GM12892 (cell line): ENCODE results near the gene ARL4D. TPM values are rescaled to one million over a fixed set of nuclear protein-coding genes. Genes with fewer than 3 reads are reported as not detected.

Experiments
- DNase-seq: peaks from one replicate; pipeline ENCODE4 v3.0.0; 2011; ENCODE audit not compliant: insufficient read length
- FAIRE-seq: peaks from 2 replicates; lab custom pipeline; 2011; peaks lifted over from hg19 to GRCh38; lab: Jason Lieb, UNC
- POLR2A ChIP-seq: IDR thresholded peaks from 2 replicates; pipeline ENCODE4 v1.6.1; 2011; ENCODE audit warnings: low read depth, low read length, control low read depth
- POLR2AphosphoS5 ChIP-seq: IDR thresholded peaks from 2 replicates; pipeline ENCODE4 v1.6.1; 2011; ENCODE audit warnings: low read depth, low read length, control low read depth
- TAF1 ChIP-seq: IDR thresholded peaks from 2 replicates; pipeline ENCODE4 v1.6.1; 2011; ENCODE audit warnings: low read depth, mild to moderate bottlenecking, control low read depth, low read length, borderline replicate concordance
- polyA plus RNA-seq: library from polyadenylated mRNA; unstranded; fragments of >200 nt; gene quantifications from one replicate; pipeline ENCODE4 v1.2.1, GENCODE V29; 2012; ENCODE audit warnings: missing spikeins, inconsistent platforms; ENCODE audit not compliant: missing spikeins

ARL4D gene, protein sequence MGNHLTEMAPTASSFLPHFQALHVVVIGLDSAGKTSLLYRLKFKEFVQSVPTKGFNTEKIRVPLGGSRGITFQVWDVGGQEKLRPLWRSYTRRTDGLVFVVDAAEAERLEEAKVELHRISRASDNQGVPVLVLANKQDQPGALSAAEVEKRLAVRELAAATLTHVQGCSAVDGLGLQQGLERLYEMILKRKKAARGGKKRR
- polyA plus RNA-seq = 2.2 TPM

DNA sequence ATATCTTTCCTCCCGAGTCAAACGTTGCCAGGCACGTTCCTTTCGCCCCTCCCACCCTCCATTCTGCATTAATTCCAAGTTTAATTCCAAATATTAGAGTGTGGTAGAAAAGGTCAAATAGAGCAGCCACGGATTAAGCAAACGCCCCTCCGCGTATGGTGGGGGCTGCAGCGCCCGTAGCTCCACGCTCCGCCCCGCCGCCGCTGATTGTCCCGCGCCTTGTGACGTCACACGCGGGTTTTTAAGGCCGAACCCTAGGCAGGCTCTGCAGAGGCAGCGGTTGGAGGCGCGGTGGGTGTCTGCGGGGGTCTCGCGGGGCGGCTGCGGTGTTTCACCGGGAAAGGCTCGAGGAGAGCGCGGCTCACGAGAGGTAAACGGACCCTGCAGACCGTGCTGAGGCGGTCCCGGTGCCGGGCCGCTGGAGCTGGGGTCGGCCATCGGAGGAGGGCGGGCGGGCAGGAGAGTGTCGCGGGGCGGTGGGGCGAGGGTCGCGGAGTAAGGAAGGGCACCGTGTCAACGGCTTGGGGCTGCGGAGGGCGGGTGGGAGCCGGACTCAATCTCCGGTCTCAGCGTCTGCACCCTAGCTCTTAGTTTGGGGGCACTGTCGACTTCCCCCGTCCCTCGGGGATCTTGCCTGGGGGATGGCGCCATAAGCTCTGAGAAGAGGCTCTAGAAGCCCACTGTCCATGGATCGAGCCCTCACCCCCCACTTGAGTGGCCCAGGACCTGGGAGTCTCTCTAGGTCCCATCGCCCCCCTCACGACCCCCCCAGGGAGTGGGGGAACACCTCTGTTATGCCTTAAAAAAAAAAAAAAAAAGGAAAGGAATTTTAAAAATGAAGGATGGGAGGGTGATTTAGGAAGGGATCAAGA lies at the start of gene ARL4D:
ARL4D (plus strand) TSS at position 270 of the 872 bp plus-strand sequence. CDS start 740 bp downstream, outside the sequence.
- FAIRE-seq (peak; percentile 73), DNase-seq (peak; percentile 65)
- TF ChIP-seq POLR2A (peak; percentile 61; the same call in 1 of the 2 replicates), POLR2AphosphoS5 (0 out of 2 replicates have a peak, but pooled peaks have one; percentile 20), TAF1 (no peak)

DNA sequence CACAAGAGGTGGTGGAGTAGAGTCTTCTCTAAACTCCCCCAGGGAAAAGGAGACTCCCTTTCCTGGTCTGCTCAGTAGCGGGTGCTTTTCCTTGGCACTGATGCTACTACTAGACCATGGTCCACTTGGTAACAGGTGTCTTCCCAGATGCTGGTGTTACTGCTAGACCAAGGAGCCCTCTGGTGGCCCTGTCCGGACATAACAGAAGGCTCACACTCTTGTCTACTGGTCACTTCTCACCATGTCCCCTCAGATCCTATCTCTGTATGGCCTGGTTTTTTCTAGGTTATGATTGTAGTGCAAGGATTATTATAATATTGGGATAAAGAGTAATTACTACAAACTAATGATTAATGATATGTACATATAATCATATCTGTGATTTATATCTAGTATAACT lies 49.7 kb upstream of the ARL4D start:
- DNase-seq (no peak), FAIRE-seq (no peak)
- no peak for TF ChIP-seq POLR2A
- TF ChIP-seq POLR2AphosphoS5 = no peak
- TF ChIP-seq TAF1 = no peak

DNA sequence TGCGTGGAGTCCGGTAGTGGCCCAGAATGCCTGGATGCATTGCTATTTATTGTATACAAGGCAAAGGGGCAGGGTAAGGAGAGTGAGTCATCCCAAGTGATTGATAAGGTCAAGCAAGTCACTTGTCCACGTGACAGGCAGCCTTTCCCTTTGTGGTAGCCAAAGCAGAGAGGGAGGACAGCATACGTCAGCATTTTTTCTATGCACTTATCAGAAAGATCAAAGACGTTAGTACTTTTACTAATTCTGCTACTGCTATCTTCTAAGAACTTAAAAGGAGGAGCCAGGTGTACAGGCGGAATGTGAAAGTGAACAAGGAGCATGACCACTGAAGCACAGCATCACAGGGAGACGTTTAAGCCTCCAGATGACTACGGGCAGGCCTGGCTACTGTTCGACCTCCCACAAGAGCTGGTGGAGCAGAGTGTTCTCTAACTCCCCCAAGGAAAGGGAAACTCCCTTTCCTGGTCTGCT lies 47.9 kb upstream of the ARL4D start:
- DNase-seq (no peak), FAIRE-seq (no peak)
- TF ChIP-seq TAF1 = no peak
- TF ChIP-seq POLR2AphosphoS5 = no peak
- TF ChIP-seq POLR2A = no peak

DNA sequence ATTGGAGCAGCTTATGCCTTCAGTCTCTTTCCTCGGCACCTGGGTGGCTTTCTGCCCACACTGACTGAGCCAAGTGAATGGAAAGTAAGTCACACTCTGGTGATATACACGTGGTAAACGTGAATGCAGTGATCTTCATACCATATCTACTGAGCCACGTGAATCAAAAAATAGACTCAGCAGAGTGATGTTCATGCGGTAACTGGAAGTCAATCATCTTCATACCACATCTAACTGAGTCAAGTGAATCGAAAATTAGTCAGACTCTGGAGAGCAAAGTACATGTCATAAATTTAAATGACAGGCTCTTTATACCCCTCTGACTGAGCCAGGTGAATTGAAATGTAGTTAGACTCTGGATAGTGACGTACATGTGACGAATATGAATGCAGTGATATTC lies 47.1 kb upstream of the ARL4D start:
- FAIRE-seq (no peak), DNase-seq (no peak)
- no peak for TF ChIP-seq TAF1
- no peak for TF ChIP-seq POLR2A
- TF ChIP-seq POLR2AphosphoS5 = no peak

DNA sequence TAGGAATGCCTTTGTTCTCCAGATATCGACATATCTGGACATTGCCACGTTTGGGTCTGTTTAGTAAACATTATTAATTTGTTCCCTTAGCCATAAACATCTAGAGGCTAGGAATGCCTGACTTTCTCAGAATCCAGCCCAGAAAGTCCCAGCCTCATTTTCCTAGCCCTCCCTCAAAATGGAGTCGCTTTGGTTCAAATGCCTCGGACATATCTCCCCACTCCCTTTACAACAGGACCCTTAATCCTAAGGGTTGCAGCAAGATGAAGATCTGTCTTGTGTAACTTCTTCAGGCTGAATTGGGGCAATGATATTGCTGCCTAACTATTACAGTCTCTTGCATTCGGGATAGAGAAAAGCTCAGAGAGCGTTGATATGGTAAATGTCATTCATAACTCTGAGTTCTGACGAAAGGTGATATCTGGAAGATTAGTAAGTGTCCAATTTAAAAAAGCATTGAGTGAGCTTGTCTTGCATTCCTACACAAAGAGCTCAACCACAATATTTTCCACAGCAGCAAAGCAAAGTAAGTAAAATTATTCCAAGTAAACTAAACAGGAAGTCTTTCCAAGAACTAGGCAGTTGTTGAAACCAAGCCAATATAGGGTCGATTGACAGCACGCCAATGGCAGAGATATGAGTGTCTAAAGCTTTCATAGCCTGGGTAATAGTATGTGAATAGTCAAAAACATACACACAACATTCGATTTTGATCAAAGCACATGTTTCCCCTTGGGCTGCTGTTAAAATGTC lies 46.0 kb upstream of the ARL4D start:
- FAIRE-seq (no peak), DNase-seq (no peak)
- TF ChIP-seq POLR2A (no peak), POLR2AphosphoS5 (no peak), TAF1 (no peak)

DNA sequence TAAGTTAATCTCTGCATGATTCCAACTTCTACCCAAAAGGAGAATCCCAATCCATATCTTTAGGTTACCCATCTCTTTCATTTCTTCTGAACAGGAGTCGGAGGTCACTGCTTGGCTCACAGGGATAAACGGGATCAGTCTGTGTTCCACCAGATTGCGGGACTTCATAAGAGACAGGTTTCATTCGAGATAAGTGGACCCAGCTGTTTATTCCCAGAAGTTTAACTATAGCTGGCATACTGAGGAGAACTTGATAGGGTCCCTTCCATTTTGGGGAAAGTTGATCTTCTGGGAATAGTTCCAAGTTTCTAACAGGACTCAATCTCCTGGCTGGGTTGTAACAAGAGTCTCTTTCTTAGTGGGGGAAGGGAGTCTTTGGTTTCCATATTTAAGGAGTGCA lies 45.4 kb upstream of the ARL4D start:
- no peak for FAIRE-seq
- no peak for TF ChIP-seq TAF1
- no peak for TF ChIP-seq POLR2AphosphoS5
- TF ChIP-seq POLR2A = no peak

DNA sequence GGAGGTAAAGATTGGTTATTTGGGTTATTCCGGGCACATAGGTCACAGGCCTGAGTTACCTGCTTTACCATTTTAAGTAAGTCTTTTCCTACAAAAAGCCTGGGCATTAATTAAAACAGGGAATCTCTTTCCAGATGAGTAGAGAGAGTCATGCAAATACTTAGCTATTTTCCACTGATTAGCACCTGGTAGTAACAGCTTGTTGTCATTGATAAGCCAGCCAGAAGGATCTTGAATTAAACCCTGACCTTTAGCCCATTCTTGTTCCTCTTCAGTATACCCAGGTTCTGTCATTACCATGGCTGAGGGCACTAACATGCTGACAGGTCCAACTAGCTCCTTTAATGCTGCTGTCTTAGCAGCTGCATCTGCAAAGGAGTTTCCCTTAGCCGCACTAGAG lies 44.4 kb upstream of the ARL4D start:
- DNase-seq = no peak
- no peak for FAIRE-seq
- no peak for TF ChIP-seq POLR2A
- TF ChIP-seq POLR2AphosphoS5 = no peak
- TF ChIP-seq TAF1 = no peak

More for the DNA sequence above, 45.4 kb upstream of the ARL4D start:
- no peak for DNase-seq

DNA sequence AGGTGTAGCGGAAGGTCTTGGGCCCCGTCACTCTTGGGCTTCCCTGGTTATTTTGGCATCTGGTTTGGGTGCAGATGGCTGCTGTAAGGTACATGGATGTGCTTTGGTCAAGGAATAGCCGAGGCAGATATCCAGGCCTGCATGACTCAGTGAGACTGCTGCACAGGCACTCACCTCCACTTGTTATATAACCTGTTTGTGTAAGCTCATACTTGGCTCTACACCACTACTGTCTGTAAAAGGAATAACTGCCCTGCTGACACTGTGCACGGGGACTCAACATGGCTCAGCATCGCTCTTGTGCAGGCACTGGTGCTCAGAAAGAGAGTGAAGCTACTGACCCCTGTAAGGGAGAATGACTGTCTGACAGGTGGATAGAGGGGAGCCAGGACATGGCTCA lies 42.3 kb upstream of the ARL4D start:
- no peak for DNase-seq
- no peak for FAIRE-seq
- TF ChIP-seq TAF1 (no peak), POLR2A (no peak), POLR2AphosphoS5 (no peak)

DNA sequence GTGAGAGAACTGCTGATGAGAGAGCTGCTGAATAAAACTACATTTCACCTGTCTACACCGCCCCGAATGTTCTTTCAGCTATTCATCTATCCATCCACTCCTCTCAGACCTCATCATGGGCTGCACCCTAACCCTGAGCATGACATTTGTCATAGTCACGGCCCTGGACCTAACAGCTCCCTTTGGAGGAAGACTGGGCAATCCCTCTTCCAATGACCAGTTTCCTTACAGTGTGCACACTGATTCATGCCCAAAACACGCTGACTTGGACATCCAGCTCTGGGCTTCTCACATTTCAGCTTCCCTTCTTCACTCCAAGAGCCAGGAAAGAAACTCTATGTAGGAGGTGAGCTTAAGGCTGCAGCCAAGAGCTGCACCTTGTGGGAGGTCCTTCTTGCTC lies 41.8 kb upstream of the ARL4D start:
- TF ChIP-seq TAF1 = no peak
- no peak for TF ChIP-seq POLR2AphosphoS5
- TF ChIP-seq POLR2A = no peak
- FAIRE-seq = no peak
- no peak for DNase-seq

DNA sequence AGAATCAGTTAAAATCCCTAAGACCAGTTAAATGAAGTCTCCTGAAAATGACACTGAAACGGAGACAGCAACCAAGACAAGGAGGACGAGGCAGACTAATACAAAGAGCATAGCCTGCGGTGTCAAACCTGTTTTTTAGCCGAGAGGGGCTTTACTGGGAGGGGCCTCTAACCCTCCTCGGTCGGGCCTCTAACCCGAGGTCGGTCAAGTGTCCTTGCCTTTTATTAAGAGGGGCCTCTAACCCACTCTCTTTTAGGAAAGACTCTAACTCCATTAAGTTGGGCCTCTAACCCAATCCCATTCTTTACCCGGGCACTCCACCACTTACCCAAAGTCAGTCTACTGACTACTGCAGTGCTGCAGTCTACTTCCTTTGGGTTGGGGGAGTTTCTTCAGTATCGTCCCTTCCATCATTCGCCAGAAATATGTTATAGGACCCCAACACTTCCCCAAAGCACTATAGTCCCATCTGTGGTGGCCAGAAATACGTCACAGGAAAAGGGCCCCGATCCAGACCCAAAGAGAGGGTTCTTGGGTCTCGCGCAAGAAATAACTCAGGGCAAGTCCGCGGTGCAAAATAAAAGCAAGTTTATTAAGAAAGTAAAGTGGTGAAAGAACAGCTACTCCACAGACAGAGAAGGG lies 39.2 kb upstream of the ARL4D start:
- no peak for FAIRE-seq
- TF ChIP-seq TAF1 (no peak), POLR2A (no peak)
- DNase-seq = no peak
